Fibroblast of lung (primary cell): ENCODE data around the gene SUFU.

ENCODE experiments used
- CTCF ChIP-seq, 2 donors: IDR thresholded peaks in 1 of 2; conservative IDR thresholded peaks in 1 of 2; 1 replicate in 1 of 2; 2 replicates in 1 of 2; pipeline ENCODE4 v1.5.1; 2011 to 2012; ENCODE audit warnings: low read length in 2 of 2, control low read depth in 1 of 2, inconsistent platforms in 1 of 2, low read depth in 1 of 2, mild to moderate bottlenecking in 1 of 2
- EZH2 ChIP-seq: IDR thresholded peaks from 2 replicates; pipeline ENCODE4 v1.5.1; 2012; ENCODE audit warnings: low read length, control low read depth, mild to moderate bottlenecking; ENCODE audit errors: missing control alignments

- TF ChIP-seq CTCF (conservative IDR thresholded peaks at IDR 0.05 in 1 of 2, IDR thresholded peaks at IDR 0.05 in 1 of 2; ENCODE audit: low read depth in 1 of 2, low read length in 2 of 2) (no peak), EZH2 (no peak)
Measured at GRCh38 chr10:102579328-102579727, 75.6 kb downstream of the SUFU start.
